H9 (cell line): ENCODE data around the gene TANK. TPM values are rescaled to one million over a fixed set of nuclear protein-coding genes. Genes with fewer than 3 reads are reported as not detected.

Experiments used
- DNase-seq: peaks from one replicate; pipeline ENCODE4 v3.0.0-alpha.2; 2017
- H2AFZ ChIP-seq: one replicate; pipeline ENCODE4 v1.6.1; 2013; ENCODE audit warnings: mild to moderate bottlenecking, low read length, control low read depth, moderate library complexity
- H2AK5ac ChIP-seq: 2 replicates; pipeline ENCODE4 v1.6.1; 2013; ENCODE audit warnings: low read length, control low read depth, mixed read lengths; ENCODE audit not compliant: insufficient read length
- H2BK120ac ChIP-seq: one replicate; pipeline ENCODE4 v1.6.1; 2013; ENCODE audit warnings: low read depth, mild to moderate bottlenecking, low read length, control low read depth, inconsistent platforms; ENCODE audit not compliant: poor library complexity, severe bottlenecking
- H2BK12ac ChIP-seq: 2 replicates; pipeline ENCODE4 v1.6.1; 2013; ENCODE audit warnings: low read length, control low read depth, mixed read lengths, low read depth; ENCODE audit not compliant: insufficient read length
- H2BK15ac ChIP-seq: 2 replicates; pipeline ENCODE4 v1.6.1; 2013; ENCODE audit warnings: low read depth, low read length, control low read depth
- H2BK20ac ChIP-seq: one replicate; pipeline ENCODE4 v1.6.1; 2013; ENCODE audit warnings: low read depth, mild to moderate bottlenecking, low read length, control low read depth, inconsistent platforms; ENCODE audit not compliant: poor library complexity, severe bottlenecking
- H2BK5ac ChIP-seq: 2 replicates; pipeline ENCODE4 v1.6.1; 2013; ENCODE audit warnings: low read length, control low read depth, mixed read lengths; ENCODE audit not compliant: insufficient read length
- H3K14ac ChIP-seq: 2 replicates; pipeline ENCODE4 v1.6.1; 2013; ENCODE audit warnings: low read length, control low read depth; ENCODE audit not compliant: insufficient read depth
- H3K18ac ChIP-seq: 2 replicates; pipeline ENCODE4 v1.6.1; 2013; ENCODE audit warnings: low read depth, mild to moderate bottlenecking, mixed read lengths, low read length, control low read depth; ENCODE audit not compliant: insufficient read length
- H3K23ac ChIP-seq: 2 replicates; pipeline ENCODE4 v1.6.1; 2013; ENCODE audit warnings: low read length, control low read depth, mixed read lengths, low read depth; ENCODE audit not compliant: insufficient read length
- H3K23me2 ChIP-seq: 2 replicates; pipeline ENCODE4 v1.6.1; 2013; ENCODE audit warnings: low read depth, mild to moderate bottlenecking, mixed read lengths, low read length, control low read depth; ENCODE audit not compliant: insufficient read length, poor library complexity, severe bottlenecking
- H3K27ac ChIP-seq: 2 replicates; pipeline ENCODE4 v1.5.1; 2013; ENCODE audit warnings: low read length, control low read depth, mixed read lengths, low read depth; ENCODE audit not compliant: insufficient read length
- H3K27me3 ChIP-seq: 2 replicates; pipeline ENCODE4 v1.6.1; 2013; ENCODE audit warnings: low read length, control low read depth, inconsistent platforms; ENCODE audit not compliant: insufficient read depth
- H3K4ac ChIP-seq: 2 replicates; pipeline ENCODE4 v1.6.1; 2013; ENCODE audit warnings: low read depth, mild to moderate bottlenecking, control low read depth, inconsistent platforms, low read length, moderate library complexity
- H3K4me1 ChIP-seq: 2 replicates; pipeline ENCODE4 v1.6.1; 2013; ENCODE audit warnings: low read length, control low read depth, inconsistent platforms; ENCODE audit not compliant: insufficient read depth
- H3K4me2 ChIP-seq: 2 replicates; pipeline ENCODE4 v1.6.1; 2013; ENCODE audit warnings: low read length, control low read depth, mixed read lengths; ENCODE audit not compliant: insufficient read length, insufficient read depth
- H3K56ac ChIP-seq: 2 replicates; pipeline ENCODE4 v1.6.1; 2013; ENCODE audit warnings: low read depth, mild to moderate bottlenecking, mixed read lengths, low read length, control low read depth; ENCODE audit not compliant: insufficient read length
- H3K79me1 ChIP-seq: 2 replicates; pipeline ENCODE4 v1.6.1; 2013; ENCODE audit warnings: low read depth, mild to moderate bottlenecking, moderate library complexity, low read length, control low read depth, inconsistent platforms; ENCODE audit not compliant: insufficient read depth, poor library complexity, severe bottlenecking
- H3K79me2 ChIP-seq: 2 replicates; pipeline ENCODE4 v1.6.1; 2013; ENCODE audit warnings: low read length, control low read depth, inconsistent platforms; ENCODE audit not compliant: insufficient read depth
- H3K9ac ChIP-seq: 2 replicates; pipeline ENCODE4 v1.6.1; 2013; ENCODE audit warnings: low read length, control low read depth, mixed read lengths; ENCODE audit not compliant: insufficient read length; ENCODE audit errors: extremely low read depth
- H3K9me3 ChIP-seq: one replicate; pipeline ENCODE4 v1.6.1; 2013; ENCODE audit warnings: low read depth, low read length, inconsistent platforms; ENCODE audit not compliant: control insufficient read depth
- H3T11ph ChIP-seq: one replicate; pipeline ENCODE4 v1.6.1; 2013; ENCODE audit warnings: mild to moderate bottlenecking, low read length, control low read depth, inconsistent platforms
- H4K20me1 ChIP-seq: one replicate; pipeline ENCODE4 v1.6.1; 2013; ENCODE audit not compliant: control insufficient read depth, insufficient read length, insufficient read depth
- H4K5ac ChIP-seq: 2 replicates; pipeline ENCODE4 v1.6.1; 2013; ENCODE audit warnings: low read depth, mild to moderate bottlenecking, mixed read lengths, low read length, control low read depth; ENCODE audit not compliant: insufficient read length
- H4K8ac ChIP-seq: replicated peaks from 2 replicates; pipeline ENCODE4 v1.6.1; 2013; ENCODE audit warnings: low read length, control low read depth, mixed read lengths, low read depth; ENCODE audit not compliant: insufficient read length
- H4K91ac ChIP-seq: 2 replicates; pipeline ENCODE4 v1.6.1; 2013; ENCODE audit warnings: low read depth, mild to moderate bottlenecking, moderate library complexity, mixed read lengths, low read length, control low read depth; ENCODE audit not compliant: insufficient read length
- H3K27ac Mint-ChIP-seq, 3 experiments: 2 replicates in 2 of 3; 3 replicates in 1 of 3; pipeline ENCODE4 v1.8.0; 2020 to 2021; ENCODE audit warnings: mixed read lengths in 3 of 3, mild to moderate bottlenecking in 1 of 3, moderate library complexity in 1 of 3
- H3K27me3 Mint-ChIP-seq: 2 replicates; pipeline ENCODE4 v1.8.0; 2021; ENCODE audit warnings: low read depth, mild to moderate bottlenecking, moderate library complexity, mixed read lengths
- H3K36me3 Mint-ChIP-seq, 3 experiments: 2 replicates in 2 of 3; 3 replicates in 1 of 3; pipeline ENCODE4 v1.8.0; 2020 to 2021; ENCODE audit warnings: low read depth in 3 of 3, mixed read lengths in 3 of 3; ENCODE audit not compliant: insufficient read depth in 1 of 3
- H3K4me1 Mint-ChIP-seq, 2 experiments: 2 replicates each; pipeline ENCODE4 v1.8.0; 2020; ENCODE audit warnings: mixed read lengths in 2 of 2
- H3K4me3 Mint-ChIP-seq, 2 experiments: 2 replicates in 1 of 2; 3 replicates in 1 of 2; pipeline ENCODE4 v1.8.0; 2020 to 2021; ENCODE audit warnings: mild to moderate bottlenecking in 2 of 2, mixed read lengths in 2 of 2, moderate library complexity in 1 of 2
- H3K9me3 Mint-ChIP-seq, 2 experiments: 2 replicates in 1 of 2; 3 replicates in 1 of 2; pipeline ENCODE4 v1.8.0; 2020; ENCODE audit warnings: mild to moderate bottlenecking in 2 of 2, mixed read lengths in 2 of 2, moderate library complexity in 1 of 2
- WGBS: extraction: QIAGEN DNeasy Blood & Tissue Kit; methylation state at CpG from one replicate; pipeline ENCODE4 v1.1.7; 2013; ENCODE audit warnings: missing lambda C conversion rate, low lambda C conversion rate, mixed read lengths; ENCODE audit not compliant: insufficient read length; ENCODE audit errors: extremely low coverage; 5-methylcytosine and 5-hydroxymethylcytosine counted together
- total RNA-seq: library from RNA; stranded (reverse); gene quantifications from 2 replicates; pipeline ENCODE4 v1.2.1, GENCODE V29; 2021
- TF ChIP-seq, protein P1 (sequence below): fragments of 200-600 bp; sonication (generic); conservative IDR thresholded peaks from 3 replicates; pipeline ENCODE4 v1.8.0; 2021; ENCODE audit warnings: antibody characterized with exemption, mild to moderate bottlenecking

The TANK gene
- total RNA-seq, 1 experiment from 2014 or later, result 23.9 TPM

DNA sequence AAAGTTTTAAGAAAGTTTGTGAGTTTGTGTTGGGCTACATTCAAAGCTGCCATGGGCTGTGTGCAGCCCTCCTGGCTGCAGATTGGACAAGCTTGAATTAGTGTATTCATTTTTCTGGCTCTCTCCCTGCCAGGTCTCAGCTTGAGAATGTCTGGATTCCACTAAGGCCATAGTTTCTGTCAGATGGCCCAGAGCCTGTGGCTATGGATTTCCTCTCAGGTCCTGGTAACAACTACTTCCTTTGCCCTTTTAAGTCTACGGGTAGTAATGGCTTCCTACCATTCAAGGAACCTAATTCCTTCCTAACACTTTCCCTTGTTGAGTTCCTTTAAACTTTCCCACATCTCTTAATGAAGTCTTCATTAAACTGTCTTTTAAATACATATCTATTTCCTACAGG is 123.7 kb downstream of the TANK start:
- WGBS, result no CpG with 5 or more reads among the region's 1 CpG
- Histone ChIP-seq H3T11ph (no peak overlapping the region), H3K14ac (no peak overlapping the region), H3K9me3 (peaks cover 15% of the 10 kb centered on the region), H3K79me2 (no peaks in the 10 kb centered on the region), H2AFZ (no peak overlapping the region), H2BK120ac (no peak overlapping the region), H2BK15ac (no peak overlapping the region), H3K9ac (no peak overlapping the region), H4K20me1 (no peaks in the 10 kb centered on the region), H4K91ac (no peak overlapping the region), H3K23ac (no peak overlapping the region), H3K4me2 (no peak overlapping the region), H3K27me3 (no peaks in the 10 kb centered on the region), H4K5ac (no peak overlapping the region), H2BK12ac (no peak overlapping the region), H4K8ac (no peak overlapping the region), H2BK20ac (no peak overlapping the region), H3K18ac (no peak overlapping the region), H2BK5ac (no peak overlapping the region), H3K4ac (no peak overlapping the region), H3K27ac (no peak overlapping the region), H3K79me1 (no peaks in the 10 kb centered on the region), H3K56ac (no peak overlapping the region), H3K23me2 (no peaks in the 10 kb centered on the region), H2AK5ac (no peak overlapping the region), H3K4me1 (no peaks in the 10 kb centered on the region)
- Mint-ChIP-seq H3K9me3 (peaks cover 21 to 25% of the 10 kb centered on the region in 2 experiments; a peak in 4 of 5 replicates), H3K27me3 (peaks cover 3% of the 10 kb centered on the region), H3K36me3 (peaks cover 3 to 23% (median 7%) of the 10 kb centered on the region in 3 experiments; a peak in 6 of 7 replicates), H3K27ac (no peak overlapping the region), H3K4me3 (no peak overlapping the region), H3K4me1 (no peaks in the 10 kb centered on the region)
- TF ChIP-seq, protein P1, sequence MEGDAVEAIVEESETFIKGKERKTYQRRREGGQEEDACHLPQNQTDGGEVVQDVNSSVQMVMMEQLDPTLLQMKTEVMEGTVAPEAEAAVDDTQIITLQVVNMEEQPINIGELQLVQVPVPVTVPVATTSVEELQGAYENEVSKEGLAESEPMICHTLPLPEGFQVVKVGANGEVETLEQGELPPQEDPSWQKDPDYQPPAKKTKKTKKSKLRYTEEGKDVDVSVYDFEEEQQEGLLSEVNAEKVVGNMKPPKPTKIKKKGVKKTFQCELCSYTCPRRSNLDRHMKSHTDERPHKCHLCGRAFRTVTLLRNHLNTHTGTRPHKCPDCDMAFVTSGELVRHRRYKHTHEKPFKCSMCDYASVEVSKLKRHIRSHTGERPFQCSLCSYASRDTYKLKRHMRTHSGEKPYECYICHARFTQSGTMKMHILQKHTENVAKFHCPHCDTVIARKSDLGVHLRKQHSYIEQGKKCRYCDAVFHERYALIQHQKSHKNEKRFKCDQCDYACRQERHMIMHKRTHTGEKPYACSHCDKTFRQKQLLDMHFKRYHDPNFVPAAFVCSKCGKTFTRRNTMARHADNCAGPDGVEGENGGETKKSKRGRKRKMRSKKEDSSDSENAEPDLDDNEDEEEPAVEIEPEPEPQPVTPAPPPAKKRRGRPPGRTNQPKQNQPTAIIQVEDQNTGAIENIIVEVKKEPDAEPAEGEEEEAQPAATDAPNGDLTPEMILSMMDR, result no peak
- no peak for DNase-seq

Other genes with a start within 250 kb of the TANK start
- gene PSMD14, start 148.0 kb downstream of the TANK start, total RNA-seq, result 83.7 and 86.4 TPM in 2 replicates